Mucosa of descending colon (tissue), 3 donors: Measurements from ENCODE around the gene TBC1D20. TPM values are rescaled to one million over a fixed set of nuclear protein-coding genes. Genes with fewer than 3 reads are reported as not detected.
A peak's percentile ranks its signal among the peaks of the same experiment; 100 is the strongest.
"Not testable (repeated sequence)": the region's sequence is repeated elsewhere in the genome, so short reads cannot be mapped to it uniquely, and the experiment has no call there.

ENCODE experiments used
- ATAC-seq: fragments of 200-7000 bp; cut with Tn5 transposase; one replicate; pipeline ENCODE4 v1.9.1; 2020; ENCODE audit warnings: mild to moderate bottlenecking, moderate library complexity
- DNase-seq, 3 donors: peaks; one replicate each; pipeline ENCODE4 v3.0.0-alpha.2; 2020
- H3K36me3 ChIP-seq: fragments of 200-600 bp; one replicate; pipeline ENCODE4 v1.8.0; 2021; ENCODE audit warnings: low read depth, mild to moderate bottlenecking
- H3K4me1 ChIP-seq: fragments of 200-600 bp; one replicate; pipeline ENCODE4 v1.8.0; 2021; ENCODE audit warnings: low read depth, mild to moderate bottlenecking
- H3K4me3 ChIP-seq: fragments of 200-600 bp; one replicate; pipeline ENCODE4 v1.8.0; 2021; ENCODE audit warnings: mild to moderate bottlenecking
- H3K9me3 ChIP-seq: fragments of 200-600 bp; one replicate; pipeline ENCODE4 v1.8.0; 2021; ENCODE audit warnings: mild to moderate bottlenecking
- intact Hi-C, 2 donors: fragments of 100-400 bp; cut with DNase I in 1 of 2; cut with micrococcal nuclease in 1 of 2; formaldehyde crosslinking; loops; one replicate each; pipeline versions ENCODE4 v1.11.0 to v1.11.1; 2022; cut with DNase I, micrococcal nuclease
- long read RNA-seq, 2 donors: library from polyadenylated mRNA; unstranded; transcript quantifications; one replicate each; pipeline ENCODE4 v2.0.0, GENCODE V29; 2019 to 2021
- total RNA-seq, 3 donors: library from RNA; stranded (reverse); fragmentation: NEBNext Ultra II Directional in 2 of 3; extraction: Animal tissue kit (Norgen Biotek cat#: 25700) in 2 of 3; gene quantifications; one replicate each; pipeline versions ENCODE4 v1.2.1 to v1.2.4, GENCODE V29; 2021 to 2023
- TF ChIP-seq, protein P1 (sequence below): fragments of 200-600 bp; IDR thresholded peaks from one replicate; pipeline ENCODE4 v1.8.0; 2022; ENCODE audit warnings: antibody characterized with exemption, mild to moderate bottlenecking
- donor health status: DM: no; HTN: no; CAD: no; lungs with moderate emphysema.
- donor health status: DM: no; HTN: no; CAD: no.
- donor health status: DM: no; HTN: yes; CAD: no.

Gene TBC1D20
- total RNA-seq, result 10 to 100 TPM; 30.4 to 49.6 (median 36.0) TPM
- long read RNA-seq, donor 1, full-length matches to known transcripts, result 48 of 101 reads
- long read RNA-seq, donor 1, partial matches to known transcripts, result 27 of 101 reads
- long read RNA-seq, donor 1, other reads (novel, unspliced or antisense), result 26 of 101 reads
- long read RNA-seq, donor 2, full-length matches to known transcripts, result 2 of 4 reads
- long read RNA-seq, donor 2, partial matches to known transcripts, result 2 of 4 reads
- long read RNA-seq, donor 2, other reads (novel, unspliced or antisense), result 0 of 4 reads

- no peaks in the 10 kb centered on the region for H3K9me3 ChIP-seq
- H3K4me3 ChIP-seq, result peak within 1 kb of the TSS; percentile 85
- H3K36me3 ChIP-seq, result no peaks in the 10 kb centered on the region
- TF ChIP-seq, protein P1, sequence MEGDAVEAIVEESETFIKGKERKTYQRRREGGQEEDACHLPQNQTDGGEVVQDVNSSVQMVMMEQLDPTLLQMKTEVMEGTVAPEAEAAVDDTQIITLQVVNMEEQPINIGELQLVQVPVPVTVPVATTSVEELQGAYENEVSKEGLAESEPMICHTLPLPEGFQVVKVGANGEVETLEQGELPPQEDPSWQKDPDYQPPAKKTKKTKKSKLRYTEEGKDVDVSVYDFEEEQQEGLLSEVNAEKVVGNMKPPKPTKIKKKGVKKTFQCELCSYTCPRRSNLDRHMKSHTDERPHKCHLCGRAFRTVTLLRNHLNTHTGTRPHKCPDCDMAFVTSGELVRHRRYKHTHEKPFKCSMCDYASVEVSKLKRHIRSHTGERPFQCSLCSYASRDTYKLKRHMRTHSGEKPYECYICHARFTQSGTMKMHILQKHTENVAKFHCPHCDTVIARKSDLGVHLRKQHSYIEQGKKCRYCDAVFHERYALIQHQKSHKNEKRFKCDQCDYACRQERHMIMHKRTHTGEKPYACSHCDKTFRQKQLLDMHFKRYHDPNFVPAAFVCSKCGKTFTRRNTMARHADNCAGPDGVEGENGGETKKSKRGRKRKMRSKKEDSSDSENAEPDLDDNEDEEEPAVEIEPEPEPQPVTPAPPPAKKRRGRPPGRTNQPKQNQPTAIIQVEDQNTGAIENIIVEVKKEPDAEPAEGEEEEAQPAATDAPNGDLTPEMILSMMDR, result no peak
- ATAC-seq (peak; percentile 98), DNase-seq (peak; percentile 85 to 91 (median 91))
- no peaks in the 10 kb centered on the region for H3K4me1 ChIP-seq
- intact Hi-C loops, result no loop called here
Observed at GRCh38 chr20:462199-462991, at the start of gene TBC1D20. Gene TBC1D20 (minus strand): TSS chr20:462533. CDS start chr20:462405, 128 bp downstream.

GRCh38 chr20:510328-511057 is 48.2 kb upstream of the TBC1D20 start:
- H3K4me1 ChIP-seq, result peaks cover 16% of the 10 kb centered on the region
- peak in 1 of 3 donors; percentile 28 for DNase-seq
- H3K9me3 ChIP-seq, intact Hi-C loops, H3K36me3 ChIP-seq, H3K4me3 ChIP-seq: not testable (repeated sequence)
- peak; percentile 91 for ATAC-seq

DNA sequence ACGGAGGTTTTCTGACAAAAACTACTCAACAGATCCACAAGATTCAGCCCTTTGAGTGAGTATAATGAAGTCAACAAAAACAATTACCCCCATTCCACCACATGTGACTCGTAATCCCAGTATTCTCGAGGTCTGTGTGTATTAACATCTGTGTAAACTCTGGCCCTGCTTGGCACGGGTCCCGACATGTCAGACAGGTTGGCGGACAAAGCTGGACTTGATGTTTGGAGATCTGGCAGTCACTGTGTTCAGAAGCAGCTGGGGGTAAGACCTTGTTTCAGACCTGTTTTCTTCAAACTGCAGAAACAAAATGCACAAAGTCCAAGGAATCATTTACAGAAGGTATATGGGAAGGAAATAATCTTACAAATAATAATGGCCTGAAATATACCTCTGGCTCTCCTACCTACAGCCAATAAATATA is 46.0 kb upstream of the TBC1D20 start:
- H3K4me1 ChIP-seq, result peaks cover 16% of the 10 kb centered on the region
- intact Hi-C loops, H3K4me3 ChIP-seq, H3K9me3 ChIP-seq, ATAC-seq, DNase-seq, H3K36me3 ChIP-seq: not testable (repeated sequence)

DNA sequence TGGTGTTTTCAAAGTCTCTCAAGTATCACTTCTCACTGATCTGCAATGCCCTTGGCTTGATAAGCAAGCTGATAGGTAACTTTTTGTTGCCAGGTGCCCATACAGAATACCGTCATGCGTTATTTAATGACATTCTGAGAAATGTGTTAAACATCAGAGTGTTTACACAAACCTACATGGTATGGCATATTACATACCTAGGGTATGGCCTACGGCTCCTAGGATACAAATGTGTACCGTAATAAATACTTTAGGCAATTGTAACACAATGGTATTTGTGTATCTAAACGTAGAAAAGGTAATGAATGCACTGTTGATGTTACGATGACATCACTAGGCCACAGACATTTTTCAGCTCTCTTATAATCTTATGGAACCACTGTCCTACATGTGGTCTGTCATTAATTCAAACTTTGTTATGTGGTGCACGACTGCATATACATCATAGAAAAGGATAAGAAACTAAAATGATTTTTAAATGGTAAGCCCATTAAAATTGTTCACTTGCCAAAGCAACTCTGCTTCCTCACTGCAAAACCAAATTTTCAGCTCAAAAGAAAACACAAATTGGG is 45.5 kb upstream of the TBC1D20 start:
- no peak for DNase-seq
- TF ChIP-seq, protein P1, result no peak
- intact Hi-C loops, result no loop called here
- ATAC-seq, result no peak
- H3K4me1 ChIP-seq, result peaks cover 16% of the 10 kb centered on the region
- H3K36me3 ChIP-seq, result no peaks in the 10 kb centered on the region
- no peaks in the 10 kb centered on the region for H3K9me3 ChIP-seq
- no peak overlapping the region for H3K4me3 ChIP-seq

- Histone ChIP-seq H3K4me1 (peaks cover 16% of the 10 kb centered on the region), H3K36me3 (no peaks in the 10 kb centered on the region), H3K9me3 (no peaks in the 10 kb centered on the region), H3K4me3 (no peak overlapping the region)
- intact Hi-C loops, result no loop called here
- DNase-seq, result no peak
- no peak for ATAC-seq
- TF ChIP-seq, protein P1, result no peak
Observed at GRCh38 chr20:507006-507758, 44.8 kb upstream of the TBC1D20 start.

- no peaks in the 10 kb centered on the region for H3K36me3 ChIP-seq
- DNase-seq (no peak), ATAC-seq (peak; percentile 48)
- no peak overlapping the region for H3K4me3 ChIP-seq
- H3K4me1 ChIP-seq, result peaks cover 6% of the 10 kb centered on the region
- intact Hi-C loops, result no loop called here
- TF ChIP-seq, protein P1, result no peak
- H3K9me3 ChIP-seq, result no peaks in the 10 kb centered on the region
Observed at GRCh38 chr20:504632-505075, 42.3 kb upstream of the TBC1D20 start.
